Nephron (organoid): Measurements from ENCODE around the gene MAPK13.

Experiments
- H3K27ac Mint-ChIP-seq, 3 experiments: 2 replicates each; pipeline ENCODE4 v1.8.0; 2020; ENCODE audit warnings: mixed read lengths in 3 of 3, mild to moderate bottlenecking in 2 of 3, moderate library complexity in 1 of 3
- H3K27me3 Mint-ChIP-seq: 2 replicates; pipeline ENCODE4 v1.8.0; 2021; ENCODE audit warnings: low read depth, mild to moderate bottlenecking, moderate library complexity, mixed read lengths
- H3K36me3 Mint-ChIP-seq: 2 replicates; pipeline ENCODE4 v1.8.0; 2020; ENCODE audit warnings: low read depth, mixed read lengths
- H3K4me1 Mint-ChIP-seq: 2 replicates; pipeline ENCODE4 v1.8.0; 2020; ENCODE audit warnings: mixed read lengths
- H3K4me3 Mint-ChIP-seq, 3 experiments: 2 replicates each; pipeline ENCODE4 v1.8.0; 2020; ENCODE audit warnings: mild to moderate bottlenecking in 3 of 3, mixed read lengths in 3 of 3, moderate library complexity in 2 of 3
- H3K9me3 Mint-ChIP-seq: 2 replicates; pipeline ENCODE4 v1.8.0; 2020; ENCODE audit warnings: mixed read lengths
- CTCF ChIP-seq, 3 experiments: fragments of 200-600 bp; sonication (generic); IDR thresholded peaks; one replicate each; pipeline ENCODE4 v1.5.0; 2021; ENCODE audit warnings: antibody characterized with exemption in 3 of 3; ENCODE audit not compliant: unreplicated experiment in 3 of 3

Gene MAPK13

GRCh38 chr6:36101691-36102090 lies 28.6 kb upstream of the MAPK13 start:
- no peak for TF ChIP-seq CTCF (IDR thresholded peaks at IDR 0.05; ENCODE audit: unreplicated experiment in 3 of 3)
- no peak overlapping the region for H3K27ac Mint-ChIP-seq
- H3K36me3 Mint-ChIP-seq = peaks cover 35% of the 10 kb centered on the region
- H3K27me3 Mint-ChIP-seq = no peaks in the 10 kb centered on the region
- no peaks in the 10 kb centered on the region for H3K9me3 Mint-ChIP-seq
- H3K4me3 Mint-ChIP-seq = no peak overlapping the region
- H3K4me1 Mint-ChIP-seq = peaks cover 16% of the 10 kb centered on the region

- Mint-ChIP-seq H3K36me3 (peaks cover 42% of the 10 kb centered on the region), H3K27me3 (no peaks in the 10 kb centered on the region), H3K27ac (no peak overlapping the region), H3K4me3 (no peak overlapping the region), H3K9me3 (no peaks in the 10 kb centered on the region), H3K4me1 (peaks cover 17% of the 10 kb centered on the region)
- TF ChIP-seq CTCF (IDR thresholded peaks at IDR 0.05; ENCODE audit: unreplicated experiment in 3 of 3) = no peak
Observed at GRCh38 chr6:36102853-36103252, 27.5 kb upstream of the MAPK13 start.

DNA sequence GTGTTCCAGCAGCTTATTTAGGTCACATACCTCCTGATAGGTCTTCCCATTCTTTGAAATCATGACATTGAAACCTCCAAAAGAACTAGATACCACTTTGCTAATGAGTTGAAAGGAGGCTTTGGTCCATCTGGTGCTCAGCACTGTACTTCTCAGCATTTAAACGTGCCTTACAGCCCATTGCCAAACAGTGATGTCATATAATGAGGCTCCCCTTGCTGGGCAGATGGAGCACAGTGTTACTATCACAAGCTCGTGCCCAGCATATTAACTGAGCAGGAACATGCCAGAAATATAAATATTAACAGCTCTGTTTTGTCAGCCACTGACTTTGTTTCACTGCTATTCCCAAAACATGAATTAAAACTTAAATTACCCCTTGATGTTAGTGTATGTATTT lies 25.5 kb upstream of the MAPK13 start:
- H3K36me3 Mint-ChIP-seq = peaks cover 57% of the 10 kb centered on the region
- H3K9me3 Mint-ChIP-seq = no peaks in the 10 kb centered on the region
- H3K27me3 Mint-ChIP-seq = no peaks in the 10 kb centered on the region
- H3K27ac Mint-ChIP-seq = no peak overlapping the region
- TF ChIP-seq CTCF (IDR thresholded peaks at IDR 0.05; ENCODE audit: unreplicated experiment in 3 of 3) = no peak
- H3K4me1 Mint-ChIP-seq = peaks cover 23% of the 10 kb centered on the region
- H3K4me3 Mint-ChIP-seq = no peak overlapping the region

DNA sequence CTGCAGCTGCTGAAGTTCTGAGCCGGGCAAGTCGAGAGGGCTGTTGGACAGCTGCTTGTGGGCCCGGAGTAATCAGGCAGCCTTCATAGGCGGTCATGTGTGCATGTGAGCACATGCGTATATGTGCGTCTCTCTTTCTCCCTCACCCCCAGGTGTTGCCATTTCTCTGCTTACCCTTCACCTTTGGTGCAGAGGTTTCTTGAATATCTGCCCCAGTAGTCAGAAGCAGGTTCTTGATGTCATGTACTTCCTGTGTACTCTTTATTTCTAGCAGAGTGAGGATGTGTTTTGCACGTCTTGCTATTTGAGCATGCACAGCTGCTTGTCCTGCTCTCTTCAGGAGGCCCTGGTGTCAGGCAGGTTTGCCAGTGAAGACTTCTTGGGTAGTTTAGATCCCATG lies 21.2 kb upstream of the MAPK13 start:
- Mint-ChIP-seq H3K4me3 (no peak overlapping the region), H3K36me3 (peaks cover 49% of the 10 kb centered on the region), H3K27ac (peak overlapping the region; percentile 45 to 64 (median 49)), H3K9me3 (no peaks in the 10 kb centered on the region), H3K4me1 (peaks cover 46% of the 10 kb centered on the region), H3K27me3 (no peaks in the 10 kb centered on the region)
- TF ChIP-seq CTCF (IDR thresholded peaks at IDR 0.05; ENCODE audit: unreplicated experiment in 3 of 3) = no peak

DNA sequence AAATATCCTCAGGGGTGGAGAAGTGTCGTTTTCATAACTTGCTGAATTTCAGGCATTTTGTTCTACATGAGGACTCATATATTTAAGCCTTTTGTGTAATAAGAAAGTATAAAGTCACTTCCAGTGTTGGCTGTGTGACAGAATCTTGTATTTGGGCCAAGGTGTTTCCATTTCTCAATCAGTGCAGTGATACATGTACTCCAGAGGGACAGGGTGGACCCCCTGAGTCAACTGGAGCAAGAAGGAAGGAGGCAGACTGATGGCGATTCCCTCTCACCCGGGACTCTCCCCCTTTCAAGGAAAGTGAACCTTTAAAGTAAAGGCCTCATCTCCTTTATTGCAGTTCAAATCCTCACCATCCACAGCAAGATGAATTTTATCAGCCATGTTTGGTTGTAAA lies 20.3 kb upstream of the MAPK13 start:
- Mint-ChIP-seq H3K9me3 (no peaks in the 10 kb centered on the region), H3K4me3 (no peak overlapping the region), H3K27ac (peak overlapping the region in 1 of 3 experiments; percentile 35), H3K4me1 (peaks cover 51% of the 10 kb centered on the region), H3K27me3 (no peaks in the 10 kb centered on the region), H3K36me3 (peaks cover 47% of the 10 kb centered on the region)
- TF ChIP-seq CTCF (IDR thresholded peaks at IDR 0.05; ENCODE audit: unreplicated experiment in 3 of 3) = no peak

DNA sequence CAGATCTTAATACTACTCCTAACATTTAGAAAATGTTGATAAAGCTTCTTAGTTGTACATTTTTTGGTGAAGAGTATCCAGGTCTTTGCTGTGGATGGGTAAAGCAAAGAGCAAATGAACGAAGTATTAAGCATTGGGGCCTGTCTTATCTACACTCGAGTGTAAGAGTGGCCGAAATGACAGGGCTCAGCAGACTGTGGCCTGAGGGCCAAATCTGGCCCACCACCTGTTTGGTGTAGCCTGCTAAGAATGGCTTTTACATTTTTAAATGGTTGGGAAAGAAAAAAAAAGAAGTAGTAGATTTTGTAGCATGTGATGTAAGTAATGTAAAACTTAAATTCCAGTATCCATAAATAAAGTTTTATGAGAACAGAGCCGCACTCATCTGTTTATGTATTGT lies 19.4 kb upstream of the MAPK13 start:
- no peak overlapping the region for H3K4me3 Mint-ChIP-seq
- H3K27me3 Mint-ChIP-seq = no peaks in the 10 kb centered on the region
- no peaks in the 10 kb centered on the region for H3K9me3 Mint-ChIP-seq
- peak overlapping the region in 1 of 3 experiments; percentile 65 for H3K27ac Mint-ChIP-seq
- H3K4me1 Mint-ChIP-seq = peaks cover 52% of the 10 kb centered on the region
- TF ChIP-seq CTCF (IDR thresholded peaks at IDR 0.05; ENCODE audit: unreplicated experiment in 3 of 3) = no peak
- peaks cover 47% of the 10 kb centered on the region for H3K36me3 Mint-ChIP-seq
